Neural progenitor cell (in vitro differentiated cells): ENCODE data around the gene GGT5. TPM values are rescaled to one million over a fixed set of nuclear protein-coding genes. Genes with fewer than 3 reads are reported as not detected.

ENCODE experiments used
- DNase-seq: peaks from one replicate; pipeline ENCODE4 v3.0.0-alpha.2; 2016; ENCODE audit warnings: low spot score
- H2AFZ ChIP-seq: fragments of 200-600 bp; sonication (generic); replicated peaks from 2 replicates; pipeline ENCODE4 v1.6.1; 2016; ENCODE audit warnings: antibody characterized with exemption
- H3F3A ChIP-seq: fragments of 200-600 bp; sonication (generic); 2 replicates; pipeline ENCODE4 v1.6.1; 2016; ENCODE audit warnings: antibody characterized with exemption, low read depth
- H3K27ac ChIP-seq: fragments of 200-600 bp; sonication (generic); 2 replicates; pipeline ENCODE4 v1.5.1; 2016; ENCODE audit warnings: mild to moderate bottlenecking
- H3K27me3 ChIP-seq: fragments of 200-600 bp; sonication (generic); 2 replicates; pipeline ENCODE4 v1.6.1; 2016; ENCODE audit warnings: mild to moderate bottlenecking, moderate library complexity
- H3K36me3 ChIP-seq: fragments of 200-600 bp; sonication (generic); 2 replicates; pipeline ENCODE4 v1.5.1; 2016
- H3K4me1 ChIP-seq: fragments of 200-600 bp; sonication (generic); 2 replicates; pipeline ENCODE4 v1.6.1; 2016; ENCODE audit warnings: mixed run types
- H3K4me2 ChIP-seq: fragments of 200-600 bp; sonication (generic); 2 replicates; pipeline ENCODE4 v1.6.1; 2016
- H3K4me3 ChIP-seq: fragments of 200-600 bp; sonication (generic); 2 replicates; pipeline ENCODE4 v1.5.1; 2016
- H3K79me2 ChIP-seq: fragments of 200-600 bp; sonication (generic); 2 replicates; pipeline ENCODE4 v1.6.1; 2016; ENCODE audit warnings: low read depth
- H3K9ac ChIP-seq: fragments of 200-600 bp; sonication (generic); 2 replicates; pipeline ENCODE4 v1.6.1; 2016
- H3K9me3 ChIP-seq: fragments of 200-600 bp; sonication (generic); 2 replicates; pipeline ENCODE4 v1.5.1; 2016; ENCODE audit warnings: low read depth
- H4K20me1 ChIP-seq: fragments of 200-600 bp; sonication (generic); 2 replicates; pipeline ENCODE4 v1.6.1; 2016; ENCODE audit warnings: low read depth
- H3K27ac Mint-ChIP-seq: 3 replicates; pipeline ENCODE4 v1.8.0; 2021; ENCODE audit warnings: mixed read lengths
- H3K27me3 Mint-ChIP-seq: 2 replicates; pipeline ENCODE4 v1.8.0; 2022; ENCODE audit warnings: low read depth, mild to moderate bottlenecking, inconsistent platforms, moderate library complexity, mixed read lengths; ENCODE audit not compliant: insufficient read depth
- H3K36me3 Mint-ChIP-seq: 3 replicates; pipeline ENCODE4 v1.8.0; 2021; ENCODE audit warnings: mixed read lengths
- H3K4me1 Mint-ChIP-seq: 3 replicates; pipeline ENCODE4 v1.8.0; 2021; ENCODE audit warnings: mixed read lengths
- H3K4me3 Mint-ChIP-seq: 3 replicates; pipeline ENCODE4 v1.8.0; 2021; ENCODE audit warnings: mild to moderate bottlenecking, moderate library complexity, mixed read lengths
- H3K9me3 Mint-ChIP-seq: 3 replicates; pipeline ENCODE4 v1.8.0; 2020; ENCODE audit warnings: mixed read lengths
- EZH2 ChIP-seq: fragments of 200-600 bp; sonication (generic); IDR thresholded peaks from 2 replicates; pipeline ENCODE4 v1.6.1; 2017; ENCODE audit warnings: antibody characterized with exemption, mild to moderate bottlenecking, moderate library complexity
- EZH2phosphoT487 ChIP-seq: fragments of 200-600 bp; sonication (generic); IDR thresholded peaks from 2 replicates; pipeline ENCODE4 v1.6.1; 2017; ENCODE audit warnings: antibody characterized with exemption
- total RNA-seq: library from RNA; depleted of rRNA; stranded (reverse); fragments of >200 nt; gene quantifications from 2 replicates; pipeline ENCODE4 v1.2.3, GENCODE V29; 2015; ENCODE audit warnings: low replicate concordance
- TF ChIP-seq, protein P1 (sequence below): fragments of 200-600 bp; sonication (generic); IDR thresholded peaks from 2 replicates; pipeline ENCODE4 v1.5.1; 2017; ENCODE audit warnings: antibody characterized with exemption, mild to moderate bottlenecking

Gene GGT5
- total RNA-seq, 1 donor from 2014 or later: not detected

- H3K4me3 ChIP-seq: no peak overlapping the region
- Mint-ChIP-seq H3K4me3 (no peak overlapping the region), H3K27me3 (no peaks in the 10 kb centered on the region), H3K36me3 (no peaks in the 10 kb centered on the region), H3K4me1 (peaks cover 3% of the 10 kb centered on the region), H3K27ac (no peak overlapping the region), H3K9me3 (no peaks in the 10 kb centered on the region)
- no peak overlapping the region for H3K4me2 ChIP-seq
- no peaks in the 10 kb centered on the region for H3K4me1 ChIP-seq
- H3K9ac ChIP-seq: no peak overlapping the region
- H3K27ac ChIP-seq: no peak overlapping the region
- TF ChIP-seq, protein P1, sequence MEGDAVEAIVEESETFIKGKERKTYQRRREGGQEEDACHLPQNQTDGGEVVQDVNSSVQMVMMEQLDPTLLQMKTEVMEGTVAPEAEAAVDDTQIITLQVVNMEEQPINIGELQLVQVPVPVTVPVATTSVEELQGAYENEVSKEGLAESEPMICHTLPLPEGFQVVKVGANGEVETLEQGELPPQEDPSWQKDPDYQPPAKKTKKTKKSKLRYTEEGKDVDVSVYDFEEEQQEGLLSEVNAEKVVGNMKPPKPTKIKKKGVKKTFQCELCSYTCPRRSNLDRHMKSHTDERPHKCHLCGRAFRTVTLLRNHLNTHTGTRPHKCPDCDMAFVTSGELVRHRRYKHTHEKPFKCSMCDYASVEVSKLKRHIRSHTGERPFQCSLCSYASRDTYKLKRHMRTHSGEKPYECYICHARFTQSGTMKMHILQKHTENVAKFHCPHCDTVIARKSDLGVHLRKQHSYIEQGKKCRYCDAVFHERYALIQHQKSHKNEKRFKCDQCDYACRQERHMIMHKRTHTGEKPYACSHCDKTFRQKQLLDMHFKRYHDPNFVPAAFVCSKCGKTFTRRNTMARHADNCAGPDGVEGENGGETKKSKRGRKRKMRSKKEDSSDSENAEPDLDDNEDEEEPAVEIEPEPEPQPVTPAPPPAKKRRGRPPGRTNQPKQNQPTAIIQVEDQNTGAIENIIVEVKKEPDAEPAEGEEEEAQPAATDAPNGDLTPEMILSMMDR: no peak
- TF ChIP-seq EZH2 (no peak), EZH2phosphoT487 (no peak)
- no peaks in the 10 kb centered on the region for H4K20me1 ChIP-seq
- no peaks in the 10 kb centered on the region for H3K9me3 ChIP-seq
- H3K27me3 ChIP-seq: no peaks in the 10 kb centered on the region
- H3K36me3 ChIP-seq: no peaks in the 10 kb centered on the region
- no peak for DNase-seq
- H3K79me2 ChIP-seq: no peaks in the 10 kb centered on the region
- H2AFZ ChIP-seq: no peak overlapping the region
- no peaks in the 10 kb centered on the region for H3F3A ChIP-seq
Observed at GRCh38 chr22:24191893-24192292, 53.0 kb downstream of the GGT5 start.

GRCh38 chr22:24191381-24191841, 53.5 kb downstream of the GGT5 start:
- Histone ChIP-seq H3F3A (no peaks in the 10 kb centered on the region), H3K27me3 (no peaks in the 10 kb centered on the region), H3K79me2 (no peaks in the 10 kb centered on the region), H3K4me1 (no peaks in the 10 kb centered on the region), H3K9me3 (no peaks in the 10 kb centered on the region), H3K4me3 (no peak overlapping the region), H3K27ac (no peak overlapping the region), H3K9ac (no peak overlapping the region), H3K36me3 (no peaks in the 10 kb centered on the region), H2AFZ (no peak overlapping the region), H3K4me2 (no peak overlapping the region), H4K20me1 (no peaks in the 10 kb centered on the region)
- H3K4me3 Mint-ChIP-seq: no peak overlapping the region
- H3K9me3 Mint-ChIP-seq: no peaks in the 10 kb centered on the region
- H3K36me3 Mint-ChIP-seq: no peaks in the 10 kb centered on the region
- TF ChIP-seq EZH2phosphoT487 (no peak), EZH2 (no peak)
- TF ChIP-seq, protein P1: no peak
- no peak overlapping the region for H3K27ac Mint-ChIP-seq
- no peaks in the 10 kb centered on the region for H3K27me3 Mint-ChIP-seq
- no peak for DNase-seq
- peaks cover 3% of the 10 kb centered on the region for H3K4me1 Mint-ChIP-seq

DNA sequence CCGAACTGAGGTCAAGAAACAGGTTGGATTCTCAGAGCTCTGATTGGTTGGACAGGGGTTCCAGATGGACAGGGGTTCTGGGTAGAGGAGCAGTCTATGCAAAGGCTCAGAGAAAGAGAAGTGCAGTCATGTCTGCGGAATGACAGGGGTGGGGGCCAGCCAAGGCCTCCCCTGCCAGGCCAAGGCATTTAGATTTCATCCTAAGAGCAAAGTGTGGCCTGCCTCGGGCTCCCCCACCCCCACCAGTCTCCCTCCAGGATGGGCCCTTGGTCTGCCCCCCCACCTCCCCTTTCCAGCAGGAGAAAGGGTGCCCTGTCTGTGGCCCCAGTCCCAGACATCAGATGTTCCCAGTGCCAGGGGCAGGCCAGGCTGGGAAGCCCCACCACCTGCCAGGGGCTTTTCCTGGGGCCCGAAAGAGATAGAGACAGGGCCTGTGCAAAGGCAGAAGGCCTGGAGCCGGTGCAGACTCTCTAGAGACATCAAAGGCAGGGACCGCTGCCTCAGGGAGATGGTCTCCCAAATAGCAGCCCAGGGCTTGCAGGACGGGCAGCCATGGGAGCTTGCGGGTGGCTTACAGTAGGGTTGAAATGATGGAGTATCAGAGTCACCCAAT, 54.2 kb downstream of the GGT5 start:
- H3K4me2 ChIP-seq: no peak overlapping the region
- no peaks in the 10 kb centered on the region for H3K27me3 ChIP-seq
- no peak overlapping the region for H3K27ac ChIP-seq
- no peaks in the 10 kb centered on the region for H3K4me1 ChIP-seq
- H2AFZ ChIP-seq: no peak overlapping the region
- no peak overlapping the region for H3K4me3 Mint-ChIP-seq
- no peak overlapping the region for H3K9ac ChIP-seq
- H3K9me3 ChIP-seq: no peaks in the 10 kb centered on the region
- DNase-seq: no peak
- H3F3A ChIP-seq: no peaks in the 10 kb centered on the region
- no peak for TF ChIP-seq EZH2
- TF ChIP-seq, protein P1: no peak
- no peak for TF ChIP-seq EZH2phosphoT487
- H3K27ac Mint-ChIP-seq: no peak overlapping the region
- H3K36me3 ChIP-seq: no peaks in the 10 kb centered on the region
- peaks cover 3% of the 10 kb centered on the region for H3K4me1 Mint-ChIP-seq
- no peak overlapping the region for H3K4me3 ChIP-seq
- no peaks in the 10 kb centered on the region for H3K27me3 Mint-ChIP-seq
- no peaks in the 10 kb centered on the region for H3K79me2 ChIP-seq
- H3K36me3 Mint-ChIP-seq: no peaks in the 10 kb centered on the region
- H3K9me3 Mint-ChIP-seq: no peaks in the 10 kb centered on the region
- H4K20me1 ChIP-seq: no peaks in the 10 kb centered on the region
